Hematopoietic multipotent progenitor cell treated with erythropoietin and hydrocortisone succinate and interleukin-3 and kit ligand, for 4 days (in vitro differentiated cells): Measurements from ENCODE around the gene TMC2.
"Not testable (repeated sequence)": the region's sequence is repeated elsewhere in the genome, so short reads cannot be mapped to it uniquely, and the experiment has no call there.

Experiments
- DNase-seq: peaks from one replicate; pipeline ENCODE4 v3.0.0-alpha.2; 2015

The TMC2 gene

GRCh38 chr20:2663887-2664719 is 127.7 kb downstream of the TMC2 start, which contains the start of gene IDH3B:
Gene IDH3B (minus strand): TSS chr20:2664216. CDS start chr20:2664188, 28 bp downstream.
- DNase-seq, result peak; percentile 97

- DNase-seq, result peak; percentile 65
These were observed 135.6 kb downstream of the TMC2 start for GRCh38 chr20:2671977-2672376.

GRCh38 chr20:2672446-2672845 is 136.1 kb downstream of the TMC2 start:
- DNase-seq, result no peak

GRCh38 chr20:2673453-2673852 is 137.1 kb downstream of the TMC2 start:
- DNase-seq, result no peak

GRCh38 chr20:2680046-2680445 is 143.7 kb downstream of the TMC2 start:
- no peak for DNase-seq

- not testable (repeated sequence) for DNase-seq
These were observed 145.7 kb downstream of the TMC2 start for GRCh38 chr20:2682040-2682439.

- DNase-seq, result peak; percentile 87
These were observed 148.4 kb downstream of the TMC2 start for GRCh38 chr20:2684817-2685216.

GRCh38 chr20:2687514-2687913 is 151.1 kb downstream of the TMC2 start:
- DNase-seq, result no peak

GRCh38 chr20:2688041-2688591 is 151.7 kb downstream of the TMC2 start:
- peak; percentile 93 for DNase-seq

- DNase-seq, result no peak
These were observed 153.8 kb downstream of the TMC2 start for GRCh38 chr20:2690213-2690612.

GRCh38 chr20:2690718-2691117 is 154.3 kb downstream of the TMC2 start:
- DNase-seq, result peak; percentile 21

- no peak for DNase-seq
These were observed 154.8 kb downstream of the TMC2 start for GRCh38 chr20:2691127-2691526.
